Kidney epithelial cell (primary cell): Measurements from ENCODE around the gene DHX35. TPM values are rescaled to one million over a fixed set of nuclear protein-coding genes. Genes with fewer than 3 reads are reported as not detected.
"Not testable (repeated sequence)": the region's sequence is repeated elsewhere in the genome, so short reads cannot be mapped to it uniquely, and the experiment has no call there.

Experiments used
- DNase-seq: peaks from one replicate; pipeline ENCODE4 v3.0.0-alpha.2; 2010; ENCODE audit warnings: low read depth
- H3K27me3 ChIP-seq: 2 replicates; pipeline ENCODE4 v1.6.0; 2011; ENCODE audit warnings: low read length; ENCODE audit not compliant: control insufficient read depth, insufficient read depth
- H3K36me3 ChIP-seq: 2 replicates; pipeline ENCODE4 v1.5.1; 2011; ENCODE audit warnings: low read length; ENCODE audit not compliant: control insufficient read depth, insufficient read depth
- H3K4me3 ChIP-seq: 2 replicates; pipeline ENCODE4 v1.5.1; 2011; ENCODE audit warnings: low read depth, mild to moderate bottlenecking, control low read depth, low read length
- total RNA-seq: library from RNA; depleted of rRNA; stranded (reverse); fragments of >200 nt; gene quantifications from 2 replicates; pipeline ENCODE4 v1.2.3, GENCODE V29; 2015
- TF ChIP-seq, protein P1 (sequence below): IDR thresholded peaks from 2 replicates; pipeline ENCODE4 v1.5.1; 2011; ENCODE audit warnings: mild to moderate bottlenecking, moderate library complexity, low read length, control low read depth, inconsistent platforms; ENCODE audit not compliant: insufficient read depth, poor library complexity, severe bottlenecking

DHX35 gene
- total RNA-seq, 1 donor from 2014 or later = 7.4 TPM

DNA sequence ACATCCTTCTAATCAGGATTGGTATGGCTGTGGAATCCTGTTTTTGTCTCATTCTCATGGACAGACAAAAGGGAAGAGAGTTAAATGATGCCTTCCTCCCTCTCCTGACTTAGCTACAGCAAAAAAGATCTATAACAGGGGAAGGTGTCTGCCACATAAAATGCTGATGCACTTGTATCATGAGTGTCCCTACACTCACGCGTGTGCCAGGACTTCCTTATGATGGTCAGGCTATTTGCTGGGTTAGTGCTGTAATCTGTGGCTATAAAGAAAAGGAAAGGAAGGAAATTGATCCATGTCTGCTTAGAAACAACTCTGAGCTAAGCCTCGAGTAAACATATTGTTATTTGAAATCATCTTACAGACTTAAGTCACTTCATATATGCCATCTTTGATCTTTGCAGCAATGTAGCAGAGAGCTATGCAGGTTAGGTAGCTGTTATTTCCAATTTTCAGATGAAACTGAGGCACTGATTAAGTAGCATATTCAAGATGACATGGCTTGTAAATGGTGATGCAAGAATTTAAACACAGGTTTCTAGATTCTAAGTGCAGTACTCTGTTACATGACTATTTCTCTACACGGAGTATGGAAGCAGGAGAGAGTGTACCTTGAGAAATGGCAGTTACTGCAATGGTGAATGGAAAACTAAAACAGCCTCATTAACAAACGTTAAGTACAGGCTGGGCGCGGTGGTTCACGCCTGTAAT lies 8.4 kb upstream of the DHX35 start:
- peaks cover 3% of the 10 kb centered on the region for H3K36me3 ChIP-seq
- TF ChIP-seq, protein P1, sequence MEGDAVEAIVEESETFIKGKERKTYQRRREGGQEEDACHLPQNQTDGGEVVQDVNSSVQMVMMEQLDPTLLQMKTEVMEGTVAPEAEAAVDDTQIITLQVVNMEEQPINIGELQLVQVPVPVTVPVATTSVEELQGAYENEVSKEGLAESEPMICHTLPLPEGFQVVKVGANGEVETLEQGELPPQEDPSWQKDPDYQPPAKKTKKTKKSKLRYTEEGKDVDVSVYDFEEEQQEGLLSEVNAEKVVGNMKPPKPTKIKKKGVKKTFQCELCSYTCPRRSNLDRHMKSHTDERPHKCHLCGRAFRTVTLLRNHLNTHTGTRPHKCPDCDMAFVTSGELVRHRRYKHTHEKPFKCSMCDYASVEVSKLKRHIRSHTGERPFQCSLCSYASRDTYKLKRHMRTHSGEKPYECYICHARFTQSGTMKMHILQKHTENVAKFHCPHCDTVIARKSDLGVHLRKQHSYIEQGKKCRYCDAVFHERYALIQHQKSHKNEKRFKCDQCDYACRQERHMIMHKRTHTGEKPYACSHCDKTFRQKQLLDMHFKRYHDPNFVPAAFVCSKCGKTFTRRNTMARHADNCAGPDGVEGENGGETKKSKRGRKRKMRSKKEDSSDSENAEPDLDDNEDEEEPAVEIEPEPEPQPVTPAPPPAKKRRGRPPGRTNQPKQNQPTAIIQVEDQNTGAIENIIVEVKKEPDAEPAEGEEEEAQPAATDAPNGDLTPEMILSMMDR = no peak
- DNase-seq = no peak

GRCh38 chr20:38957235-38957876 lies 4.8 kb upstream of the DHX35 start:
- Histone ChIP-seq H3K36me3 (no peaks in the 10 kb centered on the region), H3K4me3 (no peak overlapping the region), H3K27me3 (no peaks in the 10 kb centered on the region)
- DNase-seq = no peak
- TF ChIP-seq, protein P1 = no peak

More for the DNA sequence above, 8.4 kb upstream of the DHX35 start:
- no peaks in the 10 kb centered on the region for H3K27me3 ChIP-seq
- H3K4me3 ChIP-seq = no peak overlapping the region

- H3K36me3 ChIP-seq = no peaks in the 10 kb centered on the region
- TF ChIP-seq, protein P1 = no peak
- no peaks in the 10 kb centered on the region for H3K27me3 ChIP-seq
- H3K4me3 ChIP-seq = no peak overlapping the region
- DNase-seq = no peak
Measured at GRCh38 chr20:38957915-38958485, 4.1 kb upstream of the DHX35 start.

- DNase-seq, H3K4me3 ChIP-seq, H3K27me3 ChIP-seq, H3K36me3 ChIP-seq: not testable (repeated sequence)
Measured at GRCh38 chr20:38960187-38960687, 1.9 kb upstream of the DHX35 start.

DNA sequence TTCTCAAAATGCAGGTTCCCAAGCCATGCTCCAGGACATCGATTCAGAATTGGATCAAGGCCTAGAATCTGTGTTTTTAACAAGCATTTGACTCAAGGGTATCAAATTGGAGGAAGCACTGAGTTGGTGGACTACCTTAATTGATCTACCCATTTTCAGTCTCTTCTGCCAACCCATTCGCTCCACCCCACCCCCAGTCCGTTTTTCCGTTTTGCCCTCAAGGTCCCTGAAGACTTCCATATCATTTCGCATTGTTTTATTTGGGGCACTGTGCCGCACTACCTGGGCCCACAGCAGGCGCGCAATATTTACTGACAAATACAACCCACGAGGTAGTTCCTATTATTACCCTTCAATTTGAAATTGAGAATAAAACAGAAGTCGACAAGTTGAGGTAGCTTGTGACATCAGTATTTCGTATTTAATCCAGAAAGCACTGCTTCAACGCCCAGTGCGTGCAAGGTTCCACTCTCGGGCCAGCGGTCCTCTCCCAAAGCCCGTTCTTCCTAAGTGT lies 557 bp upstream of the DHX35 start:
- no peaks in the 10 kb centered on the region for H3K27me3 ChIP-seq
- no peak for DNase-seq
- no peaks in the 10 kb centered on the region for H3K36me3 ChIP-seq
- peak overlapping the region; percentile 65 for H3K4me3 ChIP-seq
- TF ChIP-seq, protein P1 = no peak

- no peak for DNase-seq
- TF ChIP-seq, protein P1 = no peak
- H3K4me3 ChIP-seq = peak overlapping the region; percentile 65
- H3K27me3 ChIP-seq = no peaks in the 10 kb centered on the region
- no peaks in the 10 kb centered on the region for H3K36me3 ChIP-seq
Measured at GRCh38 chr20:38962928-38963401, 821 bp downstream of the DHX35 start.
